ENCODE measurements around the gene EPM2AIP1. TPM values are rescaled to one million over a fixed set of nuclear protein-coding genes. Genes with fewer than 3 reads are reported as not detected.

The EPM2AIP1 gene
- total and polyA plus RNA-seq, 9 of the 15 experiments (the other 6 are each of a cell fraction or from before 2014, with no cell fraction given): 6.7 to 44.8 (median 25.2) TPM

- TF ChIP-seq BCLAF1 (IDR thresholded peaks at IDR 0.05; ENCODE audit: borderline replicate concordance in 1 of 2, control insufficient read depth in 1 of 2, low read depth in 2 of 2, low read length in 1 of 2): no peak
- TF ChIP-seq ZBTB33 (CRISPR knock-in tag; IDR thresholded peaks at IDR 0.05): peak; percentile 55; the same call in 1 of the 2 replicates
- TF ChIP-seq TRIM28 (IDR thresholded peaks at IDR 0.05): peak; percentile 78; the same call in 1 of the 2 replicates
- peak; percentile 77 for TF ChIP-seq TEAD4 (IDR thresholded peaks at IDR 0.05; ENCODE audit: low read length)
- TF ChIP-seq TEAD4 (CRISPR knock-in tag; IDR thresholded peaks at IDR 0.05; ENCODE audit: borderline replicate concordance): no peak
- no peak for TF ChIP-seq ID3 (CRISPR knock-in tag; IDR thresholded peaks at IDR 0.05)
- peak; percentile 76 for TF ChIP-seq ID3 (tag; IDR thresholded peaks at IDR 0.05)
- TF ChIP-seq ZEB2 (IDR thresholded peaks at IDR 0.05): peak; percentile 83
- TF ChIP-seq ZNF3 (CRISPR knock-in tag; IDR thresholded peaks at IDR 0.05): no peak
- peak; percentile 90 to 99 for TF ChIP-seq RCOR1 (IDR thresholded peaks at IDR 0.05; ENCODE audit: borderline replicate concordance in 1 of 2, low read depth in 2 of 2, low read length in 2 of 2)
- peak; percentile 74; the same call in 1 of the 2 replicates for TF ChIP-seq MYC (IDR thresholded peaks at IDR 0.05; ENCODE audit: low read depth, low read length)
- TF ChIP-seq MYC (CRISPR knock-in tag; IDR thresholded peaks at IDR 0.05; ENCODE audit: borderline replicate concordance, low read depth): no peak
- no peak for TF ChIP-seq PBX2 (CRISPR knock-in tag; IDR thresholded peaks at IDR 0.05; ENCODE audit: low read depth)
- peak; percentile 87 for TF ChIP-seq PBX2 (tag; conservative IDR thresholded peaks at IDR 0.05; ENCODE audit: low read depth)
- peak; percentile 98 for TF ChIP-seq RFX1 (IDR thresholded peaks at IDR 0.05)
- TF ChIP-seq ATF3 (IDR thresholded peaks at IDR 0.05): peak; percentile 90
- TF ChIP-seq ATF3 (CRISPR knock-in tag; conservative IDR thresholded peaks at IDR 0.05): peak; percentile 93
Measured at GRCh38 chr3:36969540-36970432, 23.1 kb downstream of the EPM2AIP1 start (continued).
